ENCODE measurements around the gene DMKN.
A peak's percentile ranks its signal among the peaks of the same experiment; 100 is the strongest.

DMKN gene

DNA sequence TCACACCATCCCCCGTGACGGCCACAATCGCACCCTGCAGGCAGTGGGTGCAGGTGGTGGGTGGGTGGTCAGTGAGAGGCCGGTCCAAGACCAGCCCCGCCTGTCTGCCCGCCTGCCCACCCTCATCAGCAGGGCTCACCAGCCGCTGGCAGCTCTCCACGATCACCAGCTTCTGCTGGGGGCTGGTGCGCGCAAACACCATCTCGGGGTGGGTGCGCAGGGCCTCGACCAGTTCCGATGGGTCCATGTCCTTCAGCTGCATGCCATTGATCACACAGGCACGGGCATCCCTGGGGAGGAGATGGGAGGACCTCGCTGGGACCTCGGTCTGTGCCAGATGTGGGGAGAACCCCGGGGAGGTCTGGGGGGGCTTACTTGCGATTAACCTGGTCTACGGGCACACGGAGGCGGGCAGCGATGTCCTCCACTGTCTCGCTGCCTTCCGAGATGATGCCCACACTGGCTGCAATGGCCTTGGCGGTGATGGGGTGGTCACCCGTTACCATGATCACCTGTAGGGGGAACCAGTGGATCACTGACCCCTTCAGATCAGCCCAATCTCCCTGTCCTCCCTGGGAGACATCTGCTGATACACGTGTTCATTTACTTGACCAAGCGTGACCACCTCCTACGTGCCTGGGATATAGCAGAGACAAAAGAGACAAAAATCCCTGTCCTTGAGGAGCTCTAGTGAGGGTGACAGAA, 42.0 kb upstream of the DMKN start:
- Histone ChIP-seq H3K9ac (ENCODE audit: low read depth, low read length, poor library complexity, severe bottlenecking) (no peak overlapping the region), H3K9me2 (replicated peaks; ENCODE audit: low read depth, low read length) (no peaks in the 10 kb centered on the region), H3K36me3 (ENCODE audit: insufficient read depth, low read length) (no peaks in the 10 kb centered on the region), H2AFZ (ENCODE audit: low read length) (no peak overlapping the region), H3K27me3 (ENCODE audit: insufficient read depth, low read length, poor library complexity, severe bottlenecking) (no peaks in the 10 kb centered on the region), H3K4me3 (ENCODE audit: low read length, poor library complexity, severe bottlenecking) (no peak overlapping the region), H3K4me2 (ENCODE audit: low read depth, low read length, poor library complexity, severe bottlenecking) (no peak overlapping the region), H3K9me3 (ENCODE audit: insufficient read depth, low read depth, low read length) (no peaks in the 10 kb centered on the region), H3K79me2 (ENCODE audit: insufficient read depth, low read length) (no peaks in the 10 kb centered on the region), H3F3A (ENCODE audit: low read depth) (no peaks in the 10 kb centered on the region), H3K4me1 (ENCODE audit: insufficient read depth, low read length, poor library complexity, severe bottlenecking) (no peaks in the 10 kb centered on the region), H4K20me1 (ENCODE audit: insufficient read depth, low read length, poor library complexity, severe bottlenecking) (no peaks in the 10 kb centered on the region)
- TF ChIP-seq, protein P1, sequence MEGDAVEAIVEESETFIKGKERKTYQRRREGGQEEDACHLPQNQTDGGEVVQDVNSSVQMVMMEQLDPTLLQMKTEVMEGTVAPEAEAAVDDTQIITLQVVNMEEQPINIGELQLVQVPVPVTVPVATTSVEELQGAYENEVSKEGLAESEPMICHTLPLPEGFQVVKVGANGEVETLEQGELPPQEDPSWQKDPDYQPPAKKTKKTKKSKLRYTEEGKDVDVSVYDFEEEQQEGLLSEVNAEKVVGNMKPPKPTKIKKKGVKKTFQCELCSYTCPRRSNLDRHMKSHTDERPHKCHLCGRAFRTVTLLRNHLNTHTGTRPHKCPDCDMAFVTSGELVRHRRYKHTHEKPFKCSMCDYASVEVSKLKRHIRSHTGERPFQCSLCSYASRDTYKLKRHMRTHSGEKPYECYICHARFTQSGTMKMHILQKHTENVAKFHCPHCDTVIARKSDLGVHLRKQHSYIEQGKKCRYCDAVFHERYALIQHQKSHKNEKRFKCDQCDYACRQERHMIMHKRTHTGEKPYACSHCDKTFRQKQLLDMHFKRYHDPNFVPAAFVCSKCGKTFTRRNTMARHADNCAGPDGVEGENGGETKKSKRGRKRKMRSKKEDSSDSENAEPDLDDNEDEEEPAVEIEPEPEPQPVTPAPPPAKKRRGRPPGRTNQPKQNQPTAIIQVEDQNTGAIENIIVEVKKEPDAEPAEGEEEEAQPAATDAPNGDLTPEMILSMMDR (conservative IDR thresholded peaks at IDR 0.05; ENCODE audit: low read length): peak; percentile 51
- no peak for TF ChIP-seq EZH2phosphoT487 (IDR thresholded peaks at IDR 0.05; ENCODE audit: borderline replicate concordance)

DNA sequence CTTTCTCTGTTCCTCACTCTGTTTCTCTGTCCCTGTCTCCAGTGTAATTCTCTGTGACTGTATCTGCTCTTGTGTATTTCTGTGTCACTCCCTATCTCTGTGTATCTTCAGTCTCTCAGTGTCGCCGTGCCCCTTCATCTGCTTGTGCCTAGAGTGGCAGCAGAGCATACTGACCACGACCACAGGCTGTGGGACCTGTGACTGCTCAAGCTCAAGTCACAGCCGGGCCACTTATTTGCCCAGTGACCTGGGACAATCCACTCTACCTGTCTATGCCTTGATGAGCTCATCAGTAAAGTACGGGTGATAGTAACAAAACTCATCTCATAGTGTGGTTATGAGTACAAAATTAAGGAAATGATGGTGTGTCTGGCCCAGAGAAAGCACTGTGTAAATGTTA, 40.6 kb upstream of the DMKN start:
- Histone ChIP-seq H3K36me3 (ENCODE audit: insufficient read depth, low read length) (no peaks in the 10 kb centered on the region), H3K4me1 (ENCODE audit: insufficient read depth, low read length, poor library complexity, severe bottlenecking) (no peaks in the 10 kb centered on the region), H2AFZ (ENCODE audit: low read length) (no peak overlapping the region), H3K9me2 (replicated peaks; ENCODE audit: low read depth, low read length) (no peaks in the 10 kb centered on the region), H3K9me3 (ENCODE audit: insufficient read depth, low read depth, low read length) (no peaks in the 10 kb centered on the region), H3K27me3 (ENCODE audit: insufficient read depth, low read length, poor library complexity, severe bottlenecking) (no peaks in the 10 kb centered on the region), H3K4me2 (ENCODE audit: low read depth, low read length, poor library complexity, severe bottlenecking) (no peak overlapping the region), H4K20me1 (ENCODE audit: insufficient read depth, low read length, poor library complexity, severe bottlenecking) (no peaks in the 10 kb centered on the region), H3F3A (ENCODE audit: low read depth) (no peaks in the 10 kb centered on the region), H3K79me2 (ENCODE audit: insufficient read depth, low read length) (no peaks in the 10 kb centered on the region), H3K4me3 (ENCODE audit: low read length, poor library complexity, severe bottlenecking) (no peak overlapping the region), H3K9ac (ENCODE audit: low read depth, low read length, poor library complexity, severe bottlenecking) (no peak overlapping the region)
- TF ChIP-seq, protein P1 (conservative IDR thresholded peaks at IDR 0.05; ENCODE audit: low read length): no peak
- no peak for TF ChIP-seq EZH2phosphoT487 (IDR thresholded peaks at IDR 0.05; ENCODE audit: borderline replicate concordance)

DNA sequence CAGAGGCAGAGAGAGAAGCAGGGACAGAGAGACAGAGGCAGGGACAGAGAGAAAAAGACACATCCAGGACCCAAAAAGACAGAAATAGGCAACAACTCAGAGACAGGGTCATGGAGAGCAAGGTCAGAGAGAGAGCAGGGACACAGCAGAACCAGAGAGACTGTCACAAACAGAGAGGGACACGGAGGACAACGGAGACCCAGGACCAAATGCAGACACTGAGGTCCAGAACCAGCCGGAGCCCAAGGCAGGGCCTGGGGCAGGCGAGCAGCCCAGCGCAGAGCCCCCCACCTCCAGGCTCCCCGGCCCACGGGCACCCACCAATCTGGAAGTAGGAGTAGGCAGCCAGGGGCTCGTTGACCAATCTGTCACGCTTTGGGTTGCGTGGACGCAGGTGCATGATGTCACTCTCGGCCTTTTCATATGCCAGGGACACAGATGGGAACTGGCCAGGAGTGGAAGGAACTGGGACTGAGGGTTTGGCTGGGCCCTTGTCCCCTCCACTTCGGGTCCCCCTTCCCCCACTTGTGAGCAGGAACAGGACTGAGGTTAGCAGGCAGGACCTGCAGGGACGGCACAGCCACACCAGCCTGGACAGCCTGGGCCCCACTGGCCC, 40.0 kb upstream of the DMKN start:
- Histone ChIP-seq H3K4me3 (ENCODE audit: low read length, poor library complexity, severe bottlenecking) (no peak overlapping the region), H3K4me2 (ENCODE audit: low read depth, low read length, poor library complexity, severe bottlenecking) (no peak overlapping the region), H3K27me3 (ENCODE audit: insufficient read depth, low read length, poor library complexity, severe bottlenecking) (no peaks in the 10 kb centered on the region), H3K4me1 (ENCODE audit: insufficient read depth, low read length, poor library complexity, severe bottlenecking) (no peaks in the 10 kb centered on the region), H2AFZ (ENCODE audit: low read length) (no peak overlapping the region), H3K9ac (ENCODE audit: low read depth, low read length, poor library complexity, severe bottlenecking) (no peak overlapping the region), H3K36me3 (ENCODE audit: insufficient read depth, low read length) (no peaks in the 10 kb centered on the region), H3K9me2 (replicated peaks; ENCODE audit: low read depth, low read length) (no peaks in the 10 kb centered on the region), H3K79me2 (ENCODE audit: insufficient read depth, low read length) (no peaks in the 10 kb centered on the region), H3K9me3 (ENCODE audit: insufficient read depth, low read depth, low read length) (no peaks in the 10 kb centered on the region), H3F3A (ENCODE audit: low read depth) (no peaks in the 10 kb centered on the region), H4K20me1 (ENCODE audit: insufficient read depth, low read length, poor library complexity, severe bottlenecking) (no peaks in the 10 kb centered on the region)
- TF ChIP-seq EZH2phosphoT487 (IDR thresholded peaks at IDR 0.05; ENCODE audit: borderline replicate concordance): no peak
- TF ChIP-seq, protein P1 (conservative IDR thresholded peaks at IDR 0.05; ENCODE audit: low read length): no peak
